HG02642 (cell line): ENCODE results near the gene PCDHA9.
"Not testable (repeated sequence)": the region's sequence is repeated elsewhere in the genome, so short reads cannot be mapped to it uniquely, and the experiment has no call there.

ENCODE experiments used
- ATAC-seq: cut with Tn5 transposase; IDR thresholded peaks from one replicate; pipeline ENCODE4 v1.9.1; 2021; ENCODE audit warnings: mild to moderate bottlenecking; ENCODE audit not compliant: unreplicated experiment, poor library complexity

The PCDHA9 gene

DNA sequence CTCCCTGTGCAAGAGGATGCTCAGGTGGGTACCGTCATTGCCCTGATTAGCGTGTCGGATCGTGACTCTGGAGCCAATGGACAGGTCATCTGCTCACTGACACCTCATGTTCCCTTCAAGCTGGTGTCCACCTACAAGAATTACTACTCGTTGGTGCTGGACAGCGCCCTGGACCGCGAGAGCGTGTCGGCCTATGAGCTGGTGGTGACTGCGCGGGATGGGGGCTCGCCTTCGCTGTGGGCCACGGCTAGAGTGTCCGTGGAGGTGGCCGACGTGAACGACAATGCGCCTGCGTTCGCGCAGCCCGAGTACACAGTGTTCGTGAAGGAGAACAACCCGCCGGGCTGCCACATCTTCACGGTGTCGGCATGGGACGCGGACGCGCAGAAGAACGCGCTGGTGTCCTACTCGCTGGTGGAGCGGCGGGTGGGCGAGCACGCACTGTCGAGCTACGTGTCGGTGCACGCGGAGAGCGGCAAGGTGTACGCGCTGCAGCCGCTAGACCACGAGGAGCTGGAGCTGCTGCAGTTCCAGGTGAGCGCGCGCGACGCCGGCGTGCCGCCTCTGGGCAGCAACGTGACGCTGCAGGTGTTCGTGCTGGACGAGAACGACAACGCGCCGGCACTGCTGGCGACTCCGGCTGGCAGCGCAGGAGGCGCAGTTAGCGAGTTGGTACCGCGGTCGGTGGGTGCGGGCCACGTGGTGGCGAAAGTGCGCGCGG lies 28.5 kb downstream of the PCDHA9 start:
- not testable (repeated sequence) for ATAC-seq

DNA sequence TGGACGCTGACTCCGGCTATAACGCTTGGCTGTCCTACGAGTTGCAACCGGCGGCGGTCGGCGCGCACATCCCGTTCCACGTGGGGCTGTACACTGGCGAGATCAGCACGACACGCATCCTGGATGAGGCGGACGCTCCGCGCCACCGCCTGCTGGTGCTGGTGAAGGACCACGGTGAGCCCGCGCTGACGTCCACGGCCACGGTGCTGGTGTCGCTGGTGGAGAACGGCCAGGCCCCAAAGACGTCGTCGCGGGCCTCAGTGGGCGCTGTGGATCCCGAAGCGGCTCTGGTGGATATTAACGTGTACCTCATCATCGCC lies 29.0 kb downstream of the PCDHA9 start:
- ATAC-seq: no peak

- no peak for ATAC-seq
Measured at GRCh38 chr5:140881889-140882590, 33.9 kb downstream of the PCDHA9 start, which contains the start of gene PCDHA13. PCDHA13 (plus strand) TSS chr5:140882124; CDS start chr5:140882269, 145 bp downstream.

DNA sequence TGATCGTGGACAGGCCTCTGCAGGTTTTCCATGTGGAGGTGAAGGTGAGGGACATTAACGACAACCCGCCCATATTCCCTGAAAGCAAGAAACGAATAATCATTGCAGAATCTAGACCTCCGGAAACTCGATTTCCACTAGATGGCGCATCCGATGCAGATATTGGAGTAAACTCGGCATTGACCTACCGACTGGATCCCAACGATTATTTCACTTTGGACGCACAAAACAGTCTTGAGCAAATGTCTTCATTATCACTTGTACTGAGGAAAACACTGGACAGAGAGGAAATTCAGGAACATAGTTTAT lies 34.4 kb downstream of the PCDHA9 start:
- ATAC-seq: no peak

GRCh38 chr5:140883373-140883772 lies 35.2 kb downstream of the PCDHA9 start:
- ATAC-seq: no peak

DNA sequence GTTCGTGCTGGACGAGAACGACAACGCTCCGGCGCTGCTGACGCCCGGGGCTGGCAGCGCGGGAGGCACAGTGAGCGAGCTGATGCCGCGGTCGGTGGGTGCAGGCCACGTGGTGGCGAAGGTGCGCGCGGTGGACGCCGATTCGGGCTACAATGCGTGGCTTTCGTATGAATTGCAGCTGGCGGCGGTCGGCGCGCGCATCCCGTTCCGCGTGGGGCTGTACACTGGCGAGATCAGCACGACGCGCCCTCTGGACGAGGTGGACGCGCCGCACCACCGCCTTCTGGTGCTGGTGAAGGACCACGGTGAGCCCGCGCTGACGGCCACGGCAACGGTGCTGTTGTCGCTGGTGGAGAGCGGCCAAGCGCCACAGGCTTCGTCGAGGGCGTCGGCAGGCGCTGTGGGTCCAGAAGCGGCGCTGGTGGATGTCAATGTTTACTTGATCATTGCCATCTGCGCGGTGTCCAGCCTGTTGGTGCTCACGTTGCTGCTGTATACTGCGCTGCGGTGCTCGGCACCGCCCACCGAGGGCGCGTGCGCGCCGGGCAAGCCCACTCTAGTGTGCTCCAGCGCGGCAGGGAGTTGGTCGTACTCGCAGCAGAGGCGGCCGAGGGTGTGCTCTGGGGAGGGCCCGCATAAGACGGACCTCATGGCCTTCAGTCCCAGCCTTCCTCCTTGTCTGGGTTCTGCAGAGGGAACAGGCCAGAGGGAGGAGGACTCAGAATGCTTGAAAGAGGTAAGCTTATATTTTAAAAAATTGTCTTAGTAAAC lies 35.9 kb downstream of the PCDHA9 start:
- no peak for ATAC-seq
